Esophagus muscularis mucosa (tissue), 4 donors: Measurements from ENCODE around the gene SORBS1. TPM values are rescaled to one million over a fixed set of nuclear protein-coding genes. Genes with fewer than 3 reads are reported as not detected.

ENCODE experiments used
- DNase-seq: peaks from one replicate; pipeline ENCODE4 v3.0.0-alpha.2; 2017; ENCODE audit errors: extremely low spot score
- H3K27ac ChIP-seq, 4 donors: fragments of 200-600 bp; sonication (generic); replicated peaks in 1 of 4; 1 replicate in 3 of 4; 2 replicates in 1 of 4; pipeline ENCODE4 v1.5.1; 2016 to 2019; ENCODE audit warnings: mild to moderate bottlenecking in 1 of 4
- H3K27me3 ChIP-seq, 4 donors: fragments of 200-600 bp; sonication (generic); one replicate each; pipeline versions ENCODE4 v1.5.1 to v1.6.0; 2016 to 2019
- H3K36me3 ChIP-seq, 4 donors: fragments of 200-600 bp; sonication (generic); one replicate each; pipeline ENCODE4 v1.5.1; 2016 to 2019
- H3K4me1 ChIP-seq, 4 donors: fragments of 200-600 bp; sonication (generic); one replicate each; pipeline ENCODE4 v1.5.1; 2016 to 2019
- H3K4me3 ChIP-seq, 4 donors: fragments of 200-600 bp; sonication (generic); 1 replicate in 2 of 4; 2 replicates in 2 of 4; pipeline ENCODE4 v1.5.1; 2016 to 2019; ENCODE audit warnings: mild to moderate bottlenecking in 4 of 4, moderate library complexity in 1 of 4
- H3K9me3 ChIP-seq, 4 donors: fragments of 200-600 bp; sonication (generic); 1 replicate in 3 of 4; 2 replicates in 1 of 4; pipeline ENCODE4 v1.5.1; 2016 to 2019
- CTCF ChIP-seq, 3 experiments: fragments of 200-600 bp in 2 of 3; fragments of 450-650 bp in 1 of 3; sonication (generic) in 2 of 3; IDR thresholded peaks; one replicate each; pipeline ENCODE4 v1.5.1; 2017 to 2019; ENCODE audit warnings: antibody characterized with exemption in 3 of 3, mild to moderate bottlenecking in 2 of 3, moderate library complexity in 1 of 3
- EP300 ChIP-seq: sonication (generic); formaldehyde crosslinking; IDR thresholded peaks from one replicate; pipeline ENCODE4 v1.6.1; 2017; ENCODE audit warnings: antibody characterized with exemption
- POLR2A ChIP-seq: fragments of 450-650 bp; IDR thresholded peaks from one replicate; pipeline ENCODE4 v1.6.1; 2017; ENCODE audit warnings: antibody characterized with exemption, moderate library complexity, mild to moderate bottlenecking, low read depth
- POLR2AphosphoS5 ChIP-seq, 2 donors: sonication (generic); formaldehyde crosslinking; IDR thresholded peaks; one replicate each; pipeline ENCODE4 v1.6.1; 2017; ENCODE audit warnings: antibody characterized with exemption in 2 of 2
- WGBS: methylation state at CpG from one replicate; pipeline ENCODE4 v1.1.5; 2018; 5-methylcytosine and 5-hydroxymethylcytosine counted together
- intact Hi-C: fragments of 100-400 bp; cut with DNase I; formaldehyde crosslinking; loops from one replicate; pipeline ENCODE4 v1.15.1; 2023
- total RNA-seq, 4 donors: library from RNA; depleted of rRNA; stranded (reverse); fragments of >200 nt; gene quantifications; one replicate each; pipeline versions ENCODE4 v1.1.0 to v1.2.1, GENCODE V29; 2016

SORBS1 gene
- total RNA-seq, 4 donors from 2014 or later = 1,569 to 2,231 (median 1,854) TPM

- H3K9me3 ChIP-seq = no peaks in the 10 kb centered on the region
- WGBS = 39% methylated on average over 7 of the region's 7 CpGs
- intact Hi-C loops = no loop called here
- H3K4me3 ChIP-seq = peak overlapping the region in 1 of 4 donors; percentile 21
- H3K36me3 ChIP-seq = no peaks in the 10 kb centered on the region
- TF ChIP-seq POLR2AphosphoS5 (IDR thresholded peaks at IDR 0.05) = peak; percentile 86 to 88
- TF ChIP-seq EP300 = peak; percentile 95
- no peak for TF ChIP-seq POLR2A
- peak; percentile 61 to 84 (median 82) for TF ChIP-seq CTCF (IDR thresholded peaks at IDR 0.05)
- DNase-seq = no peak
- H3K27me3 ChIP-seq = no peaks in the 10 kb centered on the region
- H3K4me1 ChIP-seq = peaks cover 85 to 100% (median 99%) of the 10 kb centered on the region in 4 donors
- peak overlapping the region; percentile 85 to 97 (median 94) for H3K27ac ChIP-seq
Observed at GRCh38 chr10:95445837-95446486, 115.2 kb downstream of the SORBS1 start.

GRCh38 chr10:95445223-95445836 is 115.8 kb downstream of the SORBS1 start:
- Histone ChIP-seq H3K4me1 (peaks cover 91 to 100% (median 99%) of the 10 kb centered on the region in 4 donors), H3K27me3 (no peaks in the 10 kb centered on the region), H3K9me3 (no peaks in the 10 kb centered on the region), H3K36me3 (no peaks in the 10 kb centered on the region), H3K27ac (peak overlapping the region; percentile 85 to 97 (median 94)), H3K4me3 (peak overlapping the region in 1 of 4 donors; percentile 21)
- no peak for DNase-seq
- WGBS = 43% methylated on average over 6 of the region's 6 CpGs
- TF ChIP-seq EP300 (peak; percentile 48), POLR2AphosphoS5 (IDR thresholded peaks at IDR 0.05) (peak; percentile 91 to 93), CTCF (IDR thresholded peaks at IDR 0.05) (no peak), POLR2A (no peak)
- intact Hi-C loops = no loop called here

- no peak overlapping the region for H3K4me3 ChIP-seq
- DNase-seq = no peak
- peaks cover 97 to 100% (median 99%) of the 10 kb centered on the region in 4 donors for H3K4me1 ChIP-seq
- peak overlapping the region; percentile 85 to 97 (median 94) for H3K27ac ChIP-seq
- 52% methylated on average over 5 of the region's 5 CpGs for WGBS
- H3K9me3 ChIP-seq = no peaks in the 10 kb centered on the region
- TF ChIP-seq POLR2AphosphoS5 (IDR thresholded peaks at IDR 0.05) (no peak), POLR2A (no peak), CTCF (IDR thresholded peaks at IDR 0.05) (no peak), EP300 (no peak)
- intact Hi-C loops = no loop called here
- H3K27me3 ChIP-seq = no peaks in the 10 kb centered on the region
- no peaks in the 10 kb centered on the region for H3K36me3 ChIP-seq
Observed at GRCh38 chr10:95444792-95445191, 116.4 kb downstream of the SORBS1 start.

- 43% methylated on average over 1 of the region's 1 CpG for WGBS
- no peak for DNase-seq
- Histone ChIP-seq H3K4me3 (no peak overlapping the region), H3K36me3 (peaks cover 0 to 7% (median 0%) of the 10 kb centered on the region in 4 donors), H3K27ac (peak overlapping the region; percentile 85 to 97 (median 94)), H3K27me3 (no peaks in the 10 kb centered on the region), H3K9me3 (no peaks in the 10 kb centered on the region), H3K4me1 (peaks cover 94 to 100% (median 100%) of the 10 kb centered on the region in 4 donors)
- no peak for TF ChIP-seq EP300
- TF ChIP-seq POLR2AphosphoS5 (IDR thresholded peaks at IDR 0.05) = no peak
- no peak for TF ChIP-seq POLR2A
- TF ChIP-seq CTCF (IDR thresholded peaks at IDR 0.05) = no peak
- intact Hi-C loops = no loop called here
Observed at GRCh38 chr10:95443636-95444035, 117.5 kb downstream of the SORBS1 start.
